Measurements from ENCODE around the gene MXRA7. TPM values are rescaled to one million over a fixed set of nuclear protein-coding genes. Genes with fewer than 3 reads are reported as not detected.

Gene MXRA7
- total and polyA plus RNA-seq, 4 donors: 4.8 to 22.1 (median 11.3) TPM

GRCh38 chr17:76726776-76727718 is 16.3 kb upstream of the MXRA7 start, which contains the start of gene METTL23:
Gene METTL23, plus strand, starts transcription at chr17:76726839. Its CDS starts 2,872 bp downstream, at chr17:76729711.
- 2% methylated on average over 71 of the region's 71 CpGs for WGBS
- peak within 1 kb of the TSS; percentile 90 to 96 for H3K9ac ChIP-seq (ENCODE audit: low read depth in 1 of 2, low read length in 2 of 2)
- peak; percentile 84 for DNase-seq (ENCODE audit: low spot score)
- H3K4me3 ChIP-seq (ENCODE audit: low read depth in 1 of 3, low read length in 3 of 3): peak within 1 kb of the TSS; percentile 86 to 94 (median 93)
- TF ChIP-seq HNF4G (IDR thresholded peaks at IDR 0.05) (no peak), HNF4A (conservative IDR thresholded peaks at IDR 0.05) (no peak), REST (IDR thresholded peaks at IDR 0.05) (peak; percentile 4), ZBTB33 (IDR thresholded peaks at IDR 0.05) (no peak), ATF3 (IDR thresholded peaks at IDR 0.05) (no peak), RAD21 (IDR thresholded peaks at IDR 0.05) (peak in 1 of 2 donors; percentile 31), JUND (IDR thresholded peaks at IDR 0.05) (peak in 1 of 2 donors; percentile 2), EGR1 (IDR thresholded peaks at IDR 0.05; ENCODE audit: low read depth in 2 of 2) (no peak), FOXA2 (IDR thresholded peaks at IDR 0.05) (no peak), MAX (IDR thresholded peaks at IDR 0.05) (no peak), NR2F2 (IDR thresholded peaks at IDR 0.05) (no peak), RXRA (IDR thresholded peaks at IDR 0.05) (peak; percentile 30 to 71), FOXA1 (IDR thresholded peaks at IDR 0.05) (no peak), SP1 (IDR thresholded peaks at IDR 0.05) (no peak), TAF1 (conservative IDR thresholded peaks at IDR 0.05) (no peak), CTCF (IDR thresholded peaks at IDR 0.05; ENCODE audit: low read depth, low read length, missing input control) (peak; percentile 36), YY1 (IDR thresholded peaks at IDR 0.05) (no peak), GABPA (IDR thresholded peaks at IDR 0.05 in 1 of 2, conservative IDR thresholded peaks at IDR 0.05 in 1 of 2) (peak; percentile 29 to 76)
- peaks cover 11 to 21% (median 20%) of the 10 kb centered on the region in 4 donors for H3K36me3 ChIP-seq (ENCODE audit: control insufficient read depth in 4 of 4, insufficient read depth in 3 of 4, low read depth in 1 of 4, low read length in 3 of 4)
- H3K9me3 ChIP-seq (ENCODE audit: control insufficient read depth in 4 of 4, low read length in 3 of 4): no peaks in the 10 kb centered on the region
- no peaks in the 10 kb centered on the region for H3K27me3 ChIP-seq (ENCODE audit: control insufficient read depth in 4 of 4, insufficient read depth in 4 of 4, low read length in 3 of 4)
- H3K4me1 ChIP-seq (ENCODE audit: control insufficient read depth in 4 of 4, insufficient read depth in 4 of 4, low read length in 3 of 4): peaks cover 12 to 25% (median 21%) of the 10 kb centered on the region in 4 donors
- H3K27ac ChIP-seq (ENCODE audit: low read depth in 1 of 2, low read length in 2 of 2): peak within 1 kb of the TSS; percentile 100

All from liver (tissue), 9 donors.